SK-N-SH treated with all-trans-retinoic acid at 6 μM for 48 hours (cell line): ENCODE measurements around the gene GAGE10.

Experiments used
- PATZ1 ChIP-seq: fragments of 250-450 bp; sonication (Bioruptor Pico); IDR thresholded peaks from 2 replicates; pipeline ENCODE4 v1.8.0; 2020; ENCODE audit warnings: mild to moderate bottlenecking, moderate library complexity, borderline replicate concordance
- ZNF70 ChIP-seq: fragments of 450-650 bp; formaldehyde crosslinking; IDR thresholded peaks from 2 replicates; pipeline ENCODE4 v1.5.0; 2020; ENCODE audit warnings: mild to moderate bottlenecking, moderate library complexity

DNA sequence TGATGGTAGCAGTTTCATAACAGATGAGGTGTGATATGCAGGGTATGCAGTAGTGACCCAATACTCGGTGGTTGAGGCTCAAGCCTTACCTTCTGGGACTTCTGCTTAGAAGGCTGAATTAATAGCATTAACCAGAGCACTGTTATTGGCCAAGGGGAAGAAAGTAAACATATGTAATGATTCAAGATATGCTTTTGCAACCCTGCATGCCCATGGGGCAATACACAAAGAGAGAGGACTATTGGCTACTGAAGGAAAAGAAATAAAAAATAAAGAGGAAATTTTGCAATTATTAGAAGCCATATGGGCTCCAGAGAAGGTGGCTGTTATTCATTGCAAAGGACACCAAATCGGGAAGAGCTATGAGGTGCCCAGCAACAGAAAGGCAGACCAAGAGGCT lies 8.7 kb downstream of the GAGE10 start:
- TF ChIP-seq PATZ1 (CRISPR knock-in tag) (no peak), ZNF70 (no peak)
